Right lobe of liver (tissue), 6 donors: ENCODE results near the gene MYOC. TPM values are rescaled to one million over a fixed set of nuclear protein-coding genes. Genes with fewer than 3 reads are reported as not detected.

Experiments used
- ATAC-seq, 4 donors: fragments of 200-7000 bp; cut with Tn5 transposase; one replicate each; pipeline ENCODE4 v1.9.1; 2020; ENCODE audit warnings: mild to moderate bottlenecking in 4 of 4, moderate library complexity in 4 of 4
- DNase-seq, 3 donors: peaks; one replicate each; pipeline ENCODE4 v3.0.0-alpha.2; 2020
- H3K27ac ChIP-seq, 3 donors: fragments of 200-600 bp; one replicate each; pipeline ENCODE4 v1.8.0; 2022
- H3K27me3 ChIP-seq, 2 donors: fragments of 200-600 bp; one replicate each; pipeline ENCODE4 v1.8.0; 2022
- H3K36me3 ChIP-seq, 4 donors: fragments of 200-600 bp; sonication (generic) in 1 of 4; one replicate each; pipeline versions ENCODE4 v1.5.1 to v1.8.0; 2017 to 2022; ENCODE audit warnings: control low read depth in 1 of 4
- H3K4me1 ChIP-seq, 4 donors: fragments of 200-600 bp; sonication (generic) in 1 of 4; one replicate each; pipeline versions ENCODE4 v1.5.1 to v1.8.0; 2017 to 2022; ENCODE audit warnings: control low read depth in 1 of 4
- H3K4me3 ChIP-seq, 3 donors: fragments of 200-600 bp; one replicate each; pipeline ENCODE4 v1.8.0; 2022
- H3K9me3 ChIP-seq, 4 donors: fragments of 200-600 bp; sonication (generic) in 1 of 4; one replicate each; pipeline versions ENCODE4 v1.5.1 to v1.8.0; 2017 to 2022; ENCODE audit warnings: control low read depth in 1 of 4
- CTCF ChIP-seq, 4 donors: fragments of 200-600 bp in 3 of 4; fragments of 450-650 bp in 1 of 4; IDR thresholded peaks; one replicate each; pipeline versions ENCODE4 v1.5.1 to v1.8.0; 2016 to 2022; ENCODE audit warnings: antibody characterized with exemption in 4 of 4, mild to moderate bottlenecking in 2 of 4
- POLR2A ChIP-seq: fragments of 450-650 bp; IDR thresholded peaks from one replicate; pipeline ENCODE4 v1.6.1; 2017; ENCODE audit warnings: antibody characterized with exemption, mild to moderate bottlenecking
- WGBS: methylation state at CpG from one replicate; pipeline ENCODE4 v1.1.6; 2018; ENCODE audit warnings: low coverage, low lambda C conversion rate; ENCODE audit not compliant: insufficient coverage; ENCODE audit errors: missing lambda C conversion rate; 5-methylcytosine and 5-hydroxymethylcytosine counted together
- intact Hi-C, 2 donors: fragments of 100-400 bp; cut with DNase I; formaldehyde crosslinking; loops; one replicate each; pipeline versions ENCODE4 v1.11.2 to v1.14.1; 2022
- total RNA-seq, 6 experiments: library from RNA; depleted of rRNA in 2 of 6; stranded (reverse); fragments of >200 nt in 2 of 6; fragmentation: NEBNext Ultra II Directional in 3 of 6; extraction: Animal tissue kit (Norgen Biotek cat#: 25700) in 3 of 6; gene quantifications; one replicate each; pipeline versions ENCODE4 v1.1.0 to v1.2.4, GENCODE V29; 2016 to 2023
- donor health status: DM: no; HTN: yes; CAD: no.
- donor health status: DM: no; HTN: no; CAD: no.
- donor health status: DM: no; HTN: no; CAD: no.
- donor health status: DM: no; HTN: yes; CAD: no.
- donor health status: DM: no; HTN: yes; CAD: no.

MYOC gene
- total RNA-seq, 6 experiments from 2014 or later, result not detected

DNA sequence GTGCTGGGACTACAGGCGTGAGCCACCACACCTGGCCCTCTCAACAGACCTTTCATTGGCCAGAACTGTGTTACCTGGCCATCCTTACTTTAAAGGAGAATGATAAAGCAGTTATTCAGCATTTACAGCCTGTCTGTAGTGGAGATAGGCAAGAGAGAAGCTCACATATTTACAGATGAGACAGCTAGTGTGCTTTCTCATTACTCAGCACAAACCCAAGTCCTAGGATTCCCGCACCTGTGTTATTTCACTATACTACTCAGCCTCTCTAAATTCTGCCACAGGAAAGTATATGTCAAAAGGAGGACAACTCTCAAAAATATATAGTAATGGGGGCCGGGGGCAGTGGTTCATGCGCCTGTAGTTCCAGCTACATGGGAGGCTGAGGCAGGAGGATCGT is 15.9 kb upstream of the MYOC start:
- Histone ChIP-seq H3K9me3 (no peaks in the 10 kb centered on the region), H3K27me3 (no peaks in the 10 kb centered on the region), H3K4me1 (no peaks in the 10 kb centered on the region), H3K27ac (no peak overlapping the region), H3K36me3 (no peaks in the 10 kb centered on the region), H3K4me3 (no peak overlapping the region)
- DNase-seq, result no peak
- intact Hi-C loops, result no loop called here
- TF ChIP-seq CTCF (IDR thresholded peaks at IDR 0.05), result no peak
- no peak for ATAC-seq
- 83% methylated on average over 3 of the region's 5 CpGs for WGBS

DNA sequence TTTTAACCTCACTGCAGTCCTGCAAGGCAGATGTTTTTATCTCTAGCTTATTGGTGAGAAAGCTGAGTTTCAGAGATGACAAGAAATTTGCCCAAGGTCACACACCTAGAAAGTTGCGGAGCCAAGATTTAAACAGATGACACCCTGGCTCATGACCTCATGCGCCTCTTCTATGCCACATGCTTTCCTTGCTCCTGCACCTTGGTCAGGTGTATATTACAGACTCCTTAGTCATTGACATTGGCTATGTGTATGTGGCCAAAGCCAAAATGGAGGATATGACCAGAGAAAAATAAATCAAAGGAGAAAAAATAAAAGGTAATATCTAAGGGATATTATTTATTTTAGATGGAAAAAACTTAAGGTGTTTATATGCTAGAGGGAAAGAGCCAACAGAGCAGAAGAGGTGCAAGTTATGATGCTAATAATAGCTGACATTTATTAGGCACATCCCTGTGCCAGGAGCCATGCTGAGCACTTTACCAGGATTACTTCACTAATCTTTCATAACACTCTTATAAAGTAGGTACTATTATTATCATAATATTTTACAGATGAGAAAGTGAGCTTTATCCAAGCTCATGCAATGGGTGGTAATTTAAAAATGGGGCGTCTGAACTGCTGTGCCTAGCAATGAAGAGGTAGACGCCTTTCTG is 13.8 kb upstream of the MYOC start:
- TF ChIP-seq POLR2A, result no peak
- TF ChIP-seq CTCF (IDR thresholded peaks at IDR 0.05), result no peak
- Histone ChIP-seq H3K4me3 (no peak overlapping the region), H3K9me3 (no peaks in the 10 kb centered on the region), H3K4me1 (no peaks in the 10 kb centered on the region), H3K27ac (no peak overlapping the region), H3K36me3 (no peaks in the 10 kb centered on the region), H3K27me3 (no peaks in the 10 kb centered on the region)
- DNase-seq (no peak), ATAC-seq (no peak)
- WGBS, result 80% methylated on average over 4 of the region's 4 CpGs
- intact Hi-C loops, result no loop called here

DNA sequence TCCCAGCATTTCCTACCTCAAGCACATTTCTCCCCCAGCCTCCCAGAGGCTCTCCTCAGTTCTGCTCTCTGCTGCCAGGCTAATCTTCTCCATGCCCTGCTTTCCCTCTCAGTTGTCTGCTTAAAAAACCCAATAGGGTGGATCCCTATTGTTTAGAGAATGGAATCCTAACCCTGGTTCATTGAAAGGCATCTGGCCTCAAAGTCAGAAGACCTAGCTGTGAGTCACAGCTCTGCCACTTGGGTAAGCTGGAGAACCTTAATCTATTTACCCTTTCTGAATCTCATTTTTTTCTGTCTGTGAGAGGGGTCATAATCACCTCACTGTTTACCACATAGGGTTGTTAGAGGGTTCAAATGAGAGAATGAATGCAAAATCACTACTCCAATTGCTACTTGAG is 12.5 kb upstream of the MYOC start:
- Histone ChIP-seq H3K4me1 (no peaks in the 10 kb centered on the region), H3K36me3 (no peaks in the 10 kb centered on the region), H3K27ac (no peak overlapping the region), H3K4me3 (no peak overlapping the region), H3K27me3 (no peaks in the 10 kb centered on the region), H3K9me3 (no peaks in the 10 kb centered on the region)
- DNase-seq, result no peak
- no peak for ATAC-seq
- intact Hi-C loops, result no loop called here
- TF ChIP-seq CTCF (IDR thresholded peaks at IDR 0.05), result no peak
- TF ChIP-seq POLR2A, result no peak

- H3K27ac ChIP-seq, result no peak overlapping the region
- H3K27me3 ChIP-seq, result no peaks in the 10 kb centered on the region
- no peak for TF ChIP-seq POLR2A
- no peak for TF ChIP-seq CTCF (IDR thresholded peaks at IDR 0.05)
- no peak overlapping the region for H3K4me3 ChIP-seq
- intact Hi-C loops, result no loop called here
- no peaks in the 10 kb centered on the region for H3K9me3 ChIP-seq
- DNase-seq (no peak), ATAC-seq (no peak)
- H3K36me3 ChIP-seq, result no peaks in the 10 kb centered on the region
- H3K4me1 ChIP-seq, result no peaks in the 10 kb centered on the region
- WGBS, result 52% methylated on average over 4 of the region's 4 CpGs
Measured at GRCh38 chr1:171663854-171664575, 11.5 kb upstream of the MYOC start.
